ENCODE results near the gene JMJD4. TPM values are rescaled to one million over a fixed set of nuclear protein-coding genes. Genes with fewer than 3 reads are reported as not detected.

JMJD4 gene
- total RNA-seq, 1 donor from 2014 or later: 17.8 TPM

DNA sequence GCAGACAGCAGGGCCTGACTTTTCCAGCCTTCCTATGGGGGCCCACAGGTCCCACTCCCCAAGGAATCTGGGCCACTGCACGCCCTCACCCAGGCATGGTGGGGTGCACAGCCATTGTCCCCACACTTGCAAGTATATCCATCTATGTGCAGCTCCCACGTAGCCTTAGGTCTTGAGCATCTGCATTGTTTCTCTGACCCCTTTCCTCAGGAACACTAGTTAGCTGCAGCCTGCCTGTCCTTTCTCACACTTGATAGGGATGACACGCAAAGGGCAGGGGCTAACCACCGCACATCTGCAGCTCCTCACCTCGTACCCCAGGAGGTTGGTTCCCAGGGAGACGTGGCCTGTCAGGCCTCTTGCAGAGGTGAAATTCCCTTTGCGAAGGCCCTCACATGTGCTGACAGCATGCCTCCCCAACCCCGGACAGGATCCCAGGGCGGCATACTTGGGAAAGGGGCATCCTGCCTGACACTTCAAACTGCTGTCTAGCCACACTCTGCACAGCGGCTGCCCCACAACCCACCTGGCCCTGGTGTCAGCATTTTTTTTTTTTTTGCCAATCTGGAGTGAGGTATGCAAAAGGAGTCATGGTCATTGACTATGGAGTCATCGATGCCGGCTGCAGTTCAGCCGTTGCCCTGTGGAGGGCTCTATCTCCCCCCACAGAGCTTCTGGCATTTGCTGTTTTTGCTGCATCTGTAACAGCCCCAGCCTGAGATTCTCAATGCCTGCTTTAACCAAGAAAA, 5.0 kb downstream of the JMJD4 start:
- Mint-ChIP-seq H3K9me3 (ENCODE audit: low read depth) (no peaks in the 10 kb centered on the region), H3K36me3 (ENCODE audit: low read depth) (peaks cover 5% of the 10 kb centered on the region), H3K4me3 (ENCODE audit: unreplicated experiment) (no peak overlapping the region), H3K27me3 (ENCODE audit: low read depth) (peaks cover 2% of the 10 kb centered on the region), H3K4me1 (ENCODE audit: low read depth) (peaks cover 30% of the 10 kb centered on the region), H3K27ac (ENCODE audit: unreplicated experiment) (no peak overlapping the region)
- no peak for DNase-seq (ENCODE audit: low spot score)
- TF ChIP-seq, protein P1, sequence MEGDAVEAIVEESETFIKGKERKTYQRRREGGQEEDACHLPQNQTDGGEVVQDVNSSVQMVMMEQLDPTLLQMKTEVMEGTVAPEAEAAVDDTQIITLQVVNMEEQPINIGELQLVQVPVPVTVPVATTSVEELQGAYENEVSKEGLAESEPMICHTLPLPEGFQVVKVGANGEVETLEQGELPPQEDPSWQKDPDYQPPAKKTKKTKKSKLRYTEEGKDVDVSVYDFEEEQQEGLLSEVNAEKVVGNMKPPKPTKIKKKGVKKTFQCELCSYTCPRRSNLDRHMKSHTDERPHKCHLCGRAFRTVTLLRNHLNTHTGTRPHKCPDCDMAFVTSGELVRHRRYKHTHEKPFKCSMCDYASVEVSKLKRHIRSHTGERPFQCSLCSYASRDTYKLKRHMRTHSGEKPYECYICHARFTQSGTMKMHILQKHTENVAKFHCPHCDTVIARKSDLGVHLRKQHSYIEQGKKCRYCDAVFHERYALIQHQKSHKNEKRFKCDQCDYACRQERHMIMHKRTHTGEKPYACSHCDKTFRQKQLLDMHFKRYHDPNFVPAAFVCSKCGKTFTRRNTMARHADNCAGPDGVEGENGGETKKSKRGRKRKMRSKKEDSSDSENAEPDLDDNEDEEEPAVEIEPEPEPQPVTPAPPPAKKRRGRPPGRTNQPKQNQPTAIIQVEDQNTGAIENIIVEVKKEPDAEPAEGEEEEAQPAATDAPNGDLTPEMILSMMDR (IDR thresholded peaks at IDR 0.05): peak; percentile 79

DNA sequence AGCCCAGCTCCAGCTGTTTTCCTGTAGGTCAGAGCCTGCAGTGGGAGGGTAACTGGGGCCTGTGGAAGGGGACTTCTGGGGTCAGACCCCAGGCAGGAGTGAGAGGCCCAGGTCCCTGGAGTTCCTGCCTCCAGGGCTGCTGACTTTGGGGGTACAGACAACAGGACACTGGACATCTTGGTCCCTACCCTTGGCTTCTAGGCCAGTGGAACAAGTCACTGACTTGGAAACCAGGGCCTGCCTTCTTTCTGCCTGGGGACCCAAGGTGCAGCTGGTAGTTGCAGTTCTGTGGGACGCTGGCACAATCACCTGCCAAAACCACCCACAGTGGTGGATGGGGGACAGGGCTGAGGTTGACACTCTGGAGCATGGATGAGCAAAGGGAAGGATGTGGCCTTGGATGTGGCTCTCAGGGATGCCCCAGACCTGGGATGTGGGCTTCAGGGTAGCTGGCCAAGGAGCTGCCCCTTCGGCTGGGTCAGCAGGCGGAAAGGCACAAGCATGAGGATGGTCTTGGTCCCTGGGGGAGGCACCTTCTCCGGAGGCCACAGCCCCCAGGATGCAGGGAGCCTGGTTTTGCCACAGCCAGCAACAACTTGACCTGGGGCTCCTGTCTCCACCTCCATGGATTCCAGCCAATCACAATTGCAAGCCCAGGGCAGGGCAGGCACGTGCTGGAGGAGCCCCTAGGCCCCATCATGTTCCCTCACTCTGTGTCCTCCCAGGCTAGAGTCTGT, 5.8 kb downstream of the JMJD4 start:
- Mint-ChIP-seq H3K36me3 (ENCODE audit: low read depth) (peaks cover 5% of the 10 kb centered on the region), H3K27ac (ENCODE audit: unreplicated experiment) (no peak overlapping the region), H3K4me1 (ENCODE audit: low read depth) (peaks cover 26% of the 10 kb centered on the region), H3K4me3 (ENCODE audit: unreplicated experiment) (peak overlapping the region; percentile 71), H3K27me3 (ENCODE audit: low read depth) (peaks cover 2% of the 10 kb centered on the region), H3K9me3 (ENCODE audit: low read depth) (peaks cover 1% of the 10 kb centered on the region)
- TF ChIP-seq, protein P1 (IDR thresholded peaks at IDR 0.05): no peak
- DNase-seq (ENCODE audit: low spot score): no peak

DNA sequence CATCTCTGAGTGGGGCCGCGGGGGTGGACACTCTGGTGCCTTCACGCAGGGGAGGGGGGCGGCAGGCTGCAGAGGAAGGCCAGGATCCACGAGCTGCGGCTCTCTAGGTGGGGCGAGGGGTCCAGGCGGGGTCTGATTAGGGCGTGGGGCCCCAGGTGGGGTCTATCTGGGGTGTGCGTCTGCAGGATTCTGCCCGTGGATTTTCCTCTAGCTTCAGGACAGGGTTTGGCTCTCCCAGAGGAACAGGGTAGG, 6.3 kb downstream of the JMJD4 start:
- TF ChIP-seq, protein P1 (IDR thresholded peaks at IDR 0.05): no peak
- Mint-ChIP-seq H3K9me3 (ENCODE audit: low read depth) (peaks cover 6% of the 10 kb centered on the region), H3K27me3 (ENCODE audit: low read depth) (peaks cover 2% of the 10 kb centered on the region)

DNA sequence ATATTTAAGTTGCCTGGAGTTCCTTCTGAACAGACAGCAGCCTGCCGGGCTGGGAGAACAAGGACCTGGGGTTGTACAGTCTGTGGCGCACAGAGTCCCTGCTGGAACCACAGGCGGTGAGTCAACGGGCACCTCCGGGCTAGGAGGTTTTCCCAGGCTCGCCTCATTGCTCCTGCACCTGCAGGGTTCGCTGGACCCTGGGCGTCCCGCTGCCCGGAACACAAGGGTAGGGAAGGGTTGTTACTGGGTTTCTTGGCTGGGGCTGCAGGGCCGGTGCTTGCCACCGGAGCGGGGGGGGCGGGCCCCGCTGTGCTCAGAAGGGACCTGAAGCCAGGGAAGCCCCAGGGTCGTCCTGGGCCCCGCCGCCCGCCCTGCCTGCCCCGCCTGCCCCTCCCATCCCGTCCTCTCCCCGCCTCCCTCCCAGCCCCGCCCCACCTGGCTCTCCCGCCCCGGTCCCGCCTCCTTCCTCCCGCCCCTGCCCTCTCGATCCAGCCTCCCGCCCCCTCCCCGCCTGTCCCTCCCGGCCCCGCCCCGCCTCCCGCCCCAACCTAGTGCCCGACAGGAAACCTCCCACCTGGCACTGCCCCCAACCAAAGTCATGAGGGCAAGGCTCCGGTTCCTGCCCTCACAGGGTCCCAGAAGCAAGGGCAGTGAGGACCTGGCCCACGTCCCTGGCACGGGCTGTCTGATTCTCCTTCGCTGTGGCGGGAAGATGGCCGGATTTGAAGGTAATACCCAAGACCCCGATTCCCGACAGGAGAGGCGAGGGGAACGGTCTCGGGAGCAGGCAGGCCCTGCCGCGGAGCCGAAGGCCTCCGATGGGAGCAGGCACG, 6.8 kb downstream of the JMJD4 start:
- TF ChIP-seq, protein P1 (IDR thresholded peaks at IDR 0.05): no peak
- Mint-ChIP-seq H3K4me1 (ENCODE audit: low read depth) (peaks cover 18% of the 10 kb centered on the region), H3K4me3 (ENCODE audit: unreplicated experiment) (peak overlapping the region; percentile 71), H3K27ac (ENCODE audit: unreplicated experiment) (peak overlapping the region; percentile 41), H3K36me3 (ENCODE audit: low read depth) (peaks cover 4% of the 10 kb centered on the region), H3K9me3 (ENCODE audit: low read depth) (peaks cover 11% of the 10 kb centered on the region), H3K27me3 (ENCODE audit: low read depth) (peaks cover 2% of the 10 kb centered on the region)
- DNase-seq (ENCODE audit: low spot score): no peak

More for the DNA sequence above, 6.3 kb downstream of the JMJD4 start:
- Mint-ChIP-seq H3K36me3 (ENCODE audit: low read depth) (peaks cover 5% of the 10 kb centered on the region), H3K4me1 (ENCODE audit: low read depth) (peaks cover 24% of the 10 kb centered on the region), H3K4me3 (ENCODE audit: unreplicated experiment) (peak overlapping the region; percentile 71), H3K27ac (ENCODE audit: unreplicated experiment) (no peak overlapping the region)
- peak; percentile 88 for DNase-seq (ENCODE audit: low spot score)
